Aorta (tissue), 5 donors: ENCODE results near the gene HSPG2. TPM values are rescaled to one million over a fixed set of nuclear protein-coding genes. Genes with fewer than 3 reads are reported as not detected.

Source experiments
- ATAC-seq: fragments of 200-7000 bp; cut with Tn5 transposase; one replicate; pipeline ENCODE4 v1.9.1; 2022; ENCODE audit warnings: moderate library complexity; ENCODE audit not compliant: low FRiP score
- DNase-seq, 2 donors: peaks; one replicate each; pipeline ENCODE4 v3.0.0-alpha.2; 2020
- H3K27ac ChIP-seq, 2 donors: one replicate each; pipeline ENCODE4 v1.5.1; 2013; ENCODE audit warnings: low read length in 2 of 2, mild to moderate bottlenecking in 2 of 2, moderate library complexity in 2 of 2, control low read depth in 1 of 2, inconsistent platforms in 1 of 2, low read depth in 1 of 2
- H3K27me3 ChIP-seq, 2 donors: one replicate each; pipeline ENCODE4 v1.6.1; 2013; ENCODE audit warnings: control low read depth in 1 of 2, low read length in 1 of 2, mild to moderate bottlenecking in 1 of 2, moderate library complexity in 1 of 2; ENCODE audit not compliant: insufficient read depth in 2 of 2, control insufficient read depth in 1 of 2
- H3K36me3 ChIP-seq, 2 donors: one replicate each; pipeline ENCODE4 v1.6.1; 2013; ENCODE audit warnings: control low read depth in 1 of 2, low read length in 1 of 2, mild to moderate bottlenecking in 1 of 2; ENCODE audit not compliant: insufficient read depth in 2 of 2, control insufficient read depth in 1 of 2
- H3K4me1 ChIP-seq, 2 donors: one replicate each; pipeline ENCODE4 v1.6.1; 2013; ENCODE audit warnings: low read length in 2 of 2, control low read depth in 1 of 2, mild to moderate bottlenecking in 1 of 2, moderate library complexity in 1 of 2; ENCODE audit not compliant: insufficient read depth in 2 of 2, control insufficient read depth in 1 of 2
- H3K4me3 ChIP-seq, 2 donors: one replicate each; pipeline ENCODE4 v1.5.1; 2013; ENCODE audit warnings: low read length in 2 of 2, control low read depth in 1 of 2, mild to moderate bottlenecking in 1 of 2
- H3K9me3 ChIP-seq: one replicate; pipeline ENCODE4 v1.6.1; 2013; ENCODE audit warnings: mild to moderate bottlenecking, low read length; ENCODE audit not compliant: control insufficient read depth
- whole genome bisulfite sequencing, 2 donors: extraction: QIAGEN DNeasy Blood & Tissue Kit; methylation state at CpG; one replicate each; pipeline ENCODE4 v1.1.7; 2013; 5-methylcytosine and 5-hydroxymethylcytosine counted together
- intact Hi-C, 2 donors: fragments of 100-400 bp; cut with DNase I; formaldehyde crosslinking; loops; one replicate each; pipeline versions ENCODE4 v1.14.2 to v1.15.0; 2022
- polyA plus RNA-seq, 2 donors: library from polyadenylated mRNA; stranded (reverse); fragments of 200-250 nt; gene quantifications; one replicate each; pipeline ENCODE4 v1.2.3, GENCODE V29; 2013
- total RNA-seq, 2 donors: library from RNA; stranded (reverse); fragmentation: NEBNext Ultra II Directional; extraction: Animal tissue kit (Norgen Biotek cat#: 25700); gene quantifications; one replicate each; pipeline ENCODE4 v1.2.1, GENCODE V29; 2021
- donor health status: healthy with polysubstance abuse.
- donor health status: Bipolar disorder and iron deficiency.
- donor health status: DM: no; HTN: no; CAD: no.
- donor health status: DM: no; HTN: no; CAD: no.
- donor health status: DM: yes; HTN: yes; CAD: no.

Gene HSPG2
- total and polyA plus RNA-seq, 4 donors = 49.1 to 1,205 (median 568) TPM

DNA sequence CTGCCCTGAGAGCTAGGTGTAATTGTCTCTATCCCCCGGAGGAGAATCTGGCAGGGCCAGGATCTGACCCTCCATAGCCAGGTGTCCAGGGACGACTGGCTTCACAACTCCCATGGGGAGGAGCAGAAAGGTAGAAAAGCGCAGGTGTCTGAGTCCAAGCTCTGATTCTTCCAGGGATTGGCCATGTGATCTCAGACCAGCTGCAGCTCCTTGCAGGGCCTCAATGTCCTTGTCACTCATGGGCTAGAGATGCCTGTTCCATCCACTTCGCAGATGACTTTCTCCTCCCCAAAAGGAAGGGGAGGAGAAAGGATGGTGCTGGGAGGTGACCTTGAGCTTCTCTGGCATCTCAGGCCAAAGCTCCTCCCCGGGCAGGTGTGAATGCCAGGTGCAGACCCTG is 22.7 kb downstream of the HSPG2 start:
- Histone ChIP-seq H3K36me3 (no peaks in the 10 kb centered on the region), H3K4me1 (peaks cover 7 to 9% of the 10 kb centered on the region in 2 donors), H3K27me3 (no peaks in the 10 kb centered on the region), H3K9me3 (no peaks in the 10 kb centered on the region), H3K4me3 (no peak overlapping the region), H3K27ac (peak overlapping the region; percentile 40 to 79)
- 42 to 56% methylated on average over 5 of the region's 5 CpGs for WGBS, 2 donors
- intact Hi-C loops = no loop called here
- ATAC-seq = no peak
- DNase-seq = no peak

- intact Hi-C loops = no loop called here
- ATAC-seq = peak; percentile 37
Measured at GRCh38 chr1:21913763-21914162, 23.3 kb downstream of the HSPG2 start.

GRCh38 chr1:21913258-21913657 is 23.9 kb downstream of the HSPG2 start:
- Histone ChIP-seq H3K4me1 (peaks cover 7% of the 10 kb centered on the region in 2 donors), H3K9me3 (no peaks in the 10 kb centered on the region), H3K4me3 (no peak overlapping the region), H3K27me3 (no peaks in the 10 kb centered on the region), H3K36me3 (no peaks in the 10 kb centered on the region), H3K27ac (peak overlapping the region; percentile 78 to 79)
- ATAC-seq = no peak
- intact Hi-C loops = no loop called here
- WGBS, 2 donors = 10 to 15% methylated on average over 6 to 8 of the region's 8 CpGs
- DNase-seq = no peak

More at GRCh38 chr1:21913763-21914162, 23.3 kb downstream of the HSPG2 start:
- Histone ChIP-seq H3K4me3 (no peak overlapping the region), H3K4me1 (peaks cover 7 to 8% of the 10 kb centered on the region in 2 donors), H3K36me3 (no peaks in the 10 kb centered on the region), H3K9me3 (no peaks in the 10 kb centered on the region), H3K27me3 (no peaks in the 10 kb centered on the region), H3K27ac (peak overlapping the region; percentile 78 to 79)
- no peak for DNase-seq
- 8 to 11% methylated on average over 5 of the region's 5 CpGs for WGBS, 2 donors

- peaks cover 7% of the 10 kb centered on the region in 2 donors for H3K4me1 ChIP-seq
Measured at GRCh38 chr1:21912038-21912758, 24.9 kb downstream of the HSPG2 start.

GRCh38 chr1:21911205-21912001 is 25.7 kb downstream of the HSPG2 start:
- intact Hi-C loops = no loop called here
- Histone ChIP-seq H3K4me1 (peaks cover 6 to 11% of the 10 kb centered on the region in 2 donors), H3K27ac (peak overlapping the region; percentile 79 to 96), H3K4me3 (no peak overlapping the region), H3K27me3 (no peaks in the 10 kb centered on the region), H3K9me3 (no peaks in the 10 kb centered on the region), H3K36me3 (no peaks in the 10 kb centered on the region)
- peak; percentile 52 for ATAC-seq
- WGBS, 2 donors = 3 to 4% methylated on average over 9 to 10 of the region's 10 CpGs
- peak; percentile 80 to 85 for DNase-seq

More at GRCh38 chr1:21912038-21912758, 24.9 kb downstream of the HSPG2 start:
- DNase-seq (no peak), ATAC-seq (no peak)
- Histone ChIP-seq H3K27ac (peak overlapping the region; percentile 74 to 79), H3K9me3 (no peaks in the 10 kb centered on the region), H3K27me3 (no peaks in the 10 kb centered on the region), H3K36me3 (no peaks in the 10 kb centered on the region), H3K4me3 (no peak overlapping the region)
- intact Hi-C loops = no loop called here
- 52 to 54% methylated on average over 9 of the region's 9 CpGs for WGBS, 2 donors

DNA sequence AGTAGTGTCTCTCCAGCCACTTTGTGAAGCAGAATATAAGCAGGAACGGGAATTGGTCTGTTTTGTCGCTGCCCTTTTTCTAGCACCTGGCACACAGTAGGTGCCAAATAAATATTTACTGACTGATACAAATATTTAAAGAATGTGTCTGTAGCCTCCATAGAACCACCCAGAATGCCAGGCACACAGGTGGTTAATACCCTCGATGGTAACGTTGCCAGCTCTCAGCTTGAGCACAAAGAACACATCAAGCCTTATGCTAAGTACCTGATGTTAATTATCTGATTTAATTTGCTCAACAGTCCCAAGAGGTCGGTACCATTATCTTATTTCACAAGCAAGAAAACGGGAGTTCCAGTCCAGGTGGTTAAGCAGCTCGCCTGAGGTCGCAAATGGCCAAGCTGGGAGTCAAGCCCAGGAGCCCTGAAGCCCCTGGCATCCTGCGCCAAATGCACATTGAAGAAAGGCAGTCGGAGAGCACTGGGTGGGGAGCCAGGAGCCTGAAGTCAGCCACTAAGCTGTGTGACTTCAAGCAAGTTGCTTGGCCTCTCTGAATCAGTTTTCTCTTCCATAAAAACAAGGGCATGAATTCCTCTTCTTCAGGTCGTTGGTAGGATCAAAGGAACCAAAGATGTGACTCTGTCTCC is 26.4 kb downstream of the HSPG2 start:
- peak overlapping the region; percentile 79 to 96 for H3K27ac ChIP-seq
- H3K4me1 ChIP-seq = peaks cover 6 to 11% of the 10 kb centered on the region in 2 donors
- WGBS, 2 donors = 27 to 33% methylated on average over 11 of the region's 11 CpGs
- no peak for ATAC-seq
- no peak for DNase-seq
- no peaks in the 10 kb centered on the region for H3K36me3 ChIP-seq
- H3K4me3 ChIP-seq = no peak overlapping the region
- no peaks in the 10 kb centered on the region for H3K9me3 ChIP-seq
- intact Hi-C loops = no loop called here
- no peaks in the 10 kb centered on the region for H3K27me3 ChIP-seq

DNA sequence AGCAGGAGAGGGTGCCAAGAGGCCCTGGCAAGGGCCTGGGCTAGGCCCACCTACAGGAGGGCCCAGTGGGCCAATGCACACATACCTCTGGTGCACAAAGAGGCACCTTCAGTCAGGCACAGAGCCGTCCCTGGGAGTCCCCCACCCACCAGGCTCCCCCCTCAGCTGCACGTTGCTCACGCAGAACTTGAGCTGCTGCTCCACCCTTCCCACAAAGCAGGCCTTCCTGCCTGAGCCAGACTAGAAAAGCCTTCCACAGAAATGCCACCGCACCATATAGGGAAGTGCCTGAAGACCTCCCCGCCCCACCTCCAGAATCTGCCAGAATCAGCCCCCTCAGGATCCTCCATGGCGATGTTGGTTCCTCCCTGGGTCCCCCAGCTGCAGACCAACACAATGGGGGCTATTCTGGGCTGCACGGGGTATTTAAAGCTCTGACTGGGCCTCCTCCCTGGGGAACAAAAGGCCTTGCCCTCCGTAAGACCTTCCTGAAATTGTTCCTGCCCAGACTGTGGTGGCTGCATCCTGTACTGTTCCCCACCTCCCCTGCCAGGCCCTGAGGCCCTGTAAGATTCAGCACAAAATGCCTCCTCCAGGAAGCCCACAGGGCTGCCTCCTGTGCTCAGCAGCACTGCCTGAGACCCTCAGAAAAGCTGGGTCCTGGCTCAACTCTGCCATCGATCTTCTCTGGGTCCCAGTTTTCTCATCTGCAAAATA is 27.2 kb downstream of the HSPG2 start:
- no peak overlapping the region for H3K4me3 ChIP-seq
- H3K4me1 ChIP-seq = peaks cover 2 to 11% of the 10 kb centered on the region in 2 donors
- peak; percentile 66 for ATAC-seq

GRCh38 chr1:21909286-21909759 is 27.8 kb downstream of the HSPG2 start:
- WGBS, 2 donors = 0 to 4% methylated on average over 1 of the region's 1 CpG
- ATAC-seq (no peak), DNase-seq (peak; percentile 81 to 82)
- intact Hi-C loops = no loop called here
- Histone ChIP-seq H3K27me3 (no peaks in the 10 kb centered on the region), H3K27ac (peak overlapping the region in 1 of 2 donors; percentile 79), H3K36me3 (no peaks in the 10 kb centered on the region), H3K4me1 (peaks cover 2 to 11% of the 10 kb centered on the region in 2 donors), H3K4me3 (no peak overlapping the region), H3K9me3 (no peaks in the 10 kb centered on the region)

More for the DNA sequence above, 27.2 kb downstream of the HSPG2 start:
- no peaks in the 10 kb centered on the region for H3K9me3 ChIP-seq
- peak; percentile 89 for DNase-seq
- peak overlapping the region; percentile 79 to 96 for H3K27ac ChIP-seq
- 3 to 8% methylated on average over 9 of the region's 9 CpGs for WGBS, 2 donors
- H3K36me3 ChIP-seq = no peaks in the 10 kb centered on the region
- intact Hi-C loops = no loop called here
- H3K27me3 ChIP-seq = no peaks in the 10 kb centered on the region
